ENCODE measurements around the gene LAMA2.

DNA sequence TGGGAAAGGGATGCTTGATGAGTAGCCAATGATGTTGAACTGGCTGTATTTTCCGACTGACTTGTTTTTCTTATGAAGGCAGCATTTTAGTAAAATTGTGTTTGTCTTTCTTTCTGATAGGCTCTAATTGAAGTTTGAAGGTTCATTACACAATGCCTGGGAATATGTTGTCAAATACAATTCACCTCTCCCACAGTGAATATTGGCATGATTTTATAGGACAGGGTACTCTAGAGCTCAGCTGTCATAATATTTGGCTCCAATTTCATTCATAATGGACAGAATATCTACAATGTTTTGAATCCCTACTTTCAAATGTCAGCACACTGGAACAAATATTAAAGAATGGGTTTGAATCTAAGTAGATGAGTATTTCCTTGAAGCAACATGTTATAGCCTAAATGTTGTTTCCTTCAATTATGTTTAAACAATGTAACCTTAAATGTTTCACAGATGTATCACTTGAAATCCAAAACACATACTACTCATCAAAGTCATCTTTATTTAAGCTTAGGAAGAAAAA, 81.4 kb downstream of the LAMA2 start:
- TF ChIP-seq CTCF (IDR thresholded peaks at IDR 0.05) = no peak
- TF ChIP-seq POLR2AphosphoS5 (IDR thresholded peaks at IDR 0.05) = no peak
- TF ChIP-seq POLR2A (IDR thresholded peaks at IDR 0.05; ENCODE audit: low read depth) = no peak
- TF ChIP-seq EP300 (IDR thresholded peaks at IDR 0.05) = no peak
